Measurements from ENCODE around the gene EFHC1. TPM values are rescaled to one million over a fixed set of nuclear protein-coding genes. Genes with fewer than 3 reads are reported as not detected.

Gene EFHC1
- total and polyA plus RNA-seq, 2 experiments from 2014 or later: 24.3 to 28.0 TPM

DNA sequence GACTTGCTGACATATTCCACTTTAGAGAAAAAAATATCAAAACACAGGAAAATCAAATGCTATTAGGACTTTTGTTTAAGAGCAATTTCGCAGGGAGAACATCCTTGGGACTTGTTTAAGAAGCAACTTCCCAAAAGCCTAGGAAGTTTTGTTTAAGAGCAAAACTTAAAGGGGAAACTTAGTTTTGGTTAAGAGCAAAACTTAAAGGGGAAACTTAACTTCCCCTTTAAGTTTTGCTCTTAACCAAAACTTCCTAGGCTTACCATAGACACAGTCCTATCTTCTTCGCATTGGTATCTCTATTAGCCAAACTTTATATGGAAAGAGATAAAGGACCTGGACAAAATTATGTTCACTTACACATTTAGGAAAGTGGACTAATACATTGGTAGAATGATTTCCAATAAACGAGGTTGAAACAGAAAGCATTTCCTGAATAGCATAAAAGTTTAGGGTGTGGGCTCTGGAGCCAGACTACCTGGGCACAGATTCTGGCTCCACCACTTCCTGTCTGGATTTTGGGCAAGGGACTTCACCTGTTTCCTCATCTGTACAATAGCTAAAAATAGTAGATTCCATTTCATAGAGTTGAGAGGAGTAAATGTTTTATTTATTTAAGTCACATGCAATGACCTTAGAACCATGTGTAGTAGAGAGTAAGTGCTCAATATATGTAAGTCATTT is 42.5 kb upstream of the EFHC1 start:
- Histone ChIP-seq H3K4me3 (no peak overlapping the region), H3K27me3 (ENCODE audit: insufficient read depth) (no peaks in the 10 kb centered on the region), H3K4me1 (ENCODE audit: insufficient read depth) (no peaks in the 10 kb centered on the region), H3K27ac (ENCODE audit: low read depth) (no peak overlapping the region), H4K20me1 (replicated peaks; ENCODE audit: insufficient read depth) (no peaks in the 10 kb centered on the region; the same call in 1 of the 2 replicates), H3K79me2 (replicated peaks; ENCODE audit: insufficient read depth) (no peaks in the 10 kb centered on the region; the same call in 1 of the 2 replicates), H3K4me2 (no peak overlapping the region), H3K36me3 (ENCODE audit: insufficient read depth) (no peaks in the 10 kb centered on the region), H2AFZ (no peak overlapping the region), H3K9me2 (ENCODE audit: insufficient read depth) (no peaks in the 10 kb centered on the region), H3F3A (replicated peaks; ENCODE audit: low read depth) (no peaks in the 10 kb centered on the region)
- H3K9me3 Mint-ChIP-seq: peaks cover 5% of the 10 kb centered on the region; the same call in 2 of the 3 replicates
- H3K27me3 Mint-ChIP-seq (ENCODE audit: insufficient read depth, low read depth, poor library complexity): no peaks in the 10 kb centered on the region
- no peak for DNase-seq (ENCODE audit: low spot score)
- no peak overlapping the region for H3K4me3 Mint-ChIP-seq
- peaks cover 13% of the 10 kb centered on the region for H3K36me3 Mint-ChIP-seq (ENCODE audit: low read depth)
- no peak for ATAC-seq
- H3K27ac Mint-ChIP-seq: no peak overlapping the region
- no peak for TF ChIP-seq STAT1 (IDR thresholded peaks at IDR 0.05; ENCODE audit: unreplicated experiment)
- no peak for TF ChIP-seq JUNB (IDR thresholded peaks at IDR 0.05; ENCODE audit: unreplicated experiment)
- TF ChIP-seq EZH2 (IDR thresholded peaks at IDR 0.05; ENCODE audit: low read depth, unreplicated experiment): no peak
- TF ChIP-seq, protein P1, sequence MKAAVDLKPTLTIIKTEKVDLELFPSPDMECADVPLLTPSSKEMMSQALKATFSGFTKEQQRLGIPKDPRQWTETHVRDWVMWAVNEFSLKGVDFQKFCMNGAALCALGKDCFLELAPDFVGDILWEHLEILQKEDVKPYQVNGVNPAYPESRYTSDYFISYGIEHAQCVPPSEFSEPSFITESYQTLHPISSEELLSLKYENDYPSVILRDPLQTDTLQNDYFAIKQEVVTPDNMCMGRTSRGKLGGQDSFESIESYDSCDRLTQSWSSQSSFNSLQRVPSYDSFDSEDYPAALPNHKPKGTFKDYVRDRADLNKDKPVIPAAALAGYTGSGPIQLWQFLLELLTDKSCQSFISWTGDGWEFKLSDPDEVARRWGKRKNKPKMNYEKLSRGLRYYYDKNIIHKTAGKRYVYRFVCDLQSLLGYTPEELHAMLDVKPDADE (IDR thresholded peaks at IDR 0.05): no peak
- no peak for TF ChIP-seq CREB1 (CRISPR knock-in tag; IDR thresholded peaks at IDR 0.05; ENCODE audit: low read depth)
- TF ChIP-seq, protein P2, sequence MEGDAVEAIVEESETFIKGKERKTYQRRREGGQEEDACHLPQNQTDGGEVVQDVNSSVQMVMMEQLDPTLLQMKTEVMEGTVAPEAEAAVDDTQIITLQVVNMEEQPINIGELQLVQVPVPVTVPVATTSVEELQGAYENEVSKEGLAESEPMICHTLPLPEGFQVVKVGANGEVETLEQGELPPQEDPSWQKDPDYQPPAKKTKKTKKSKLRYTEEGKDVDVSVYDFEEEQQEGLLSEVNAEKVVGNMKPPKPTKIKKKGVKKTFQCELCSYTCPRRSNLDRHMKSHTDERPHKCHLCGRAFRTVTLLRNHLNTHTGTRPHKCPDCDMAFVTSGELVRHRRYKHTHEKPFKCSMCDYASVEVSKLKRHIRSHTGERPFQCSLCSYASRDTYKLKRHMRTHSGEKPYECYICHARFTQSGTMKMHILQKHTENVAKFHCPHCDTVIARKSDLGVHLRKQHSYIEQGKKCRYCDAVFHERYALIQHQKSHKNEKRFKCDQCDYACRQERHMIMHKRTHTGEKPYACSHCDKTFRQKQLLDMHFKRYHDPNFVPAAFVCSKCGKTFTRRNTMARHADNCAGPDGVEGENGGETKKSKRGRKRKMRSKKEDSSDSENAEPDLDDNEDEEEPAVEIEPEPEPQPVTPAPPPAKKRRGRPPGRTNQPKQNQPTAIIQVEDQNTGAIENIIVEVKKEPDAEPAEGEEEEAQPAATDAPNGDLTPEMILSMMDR (conservative IDR thresholded peaks at IDR 0.05; ENCODE audit: low read depth in 2 of 2): no peak
- no peak for TF ChIP-seq ZNF114 (CRISPR knock-in tag; IDR thresholded peaks at IDR 0.05)
- TF ChIP-seq, protein P3, sequence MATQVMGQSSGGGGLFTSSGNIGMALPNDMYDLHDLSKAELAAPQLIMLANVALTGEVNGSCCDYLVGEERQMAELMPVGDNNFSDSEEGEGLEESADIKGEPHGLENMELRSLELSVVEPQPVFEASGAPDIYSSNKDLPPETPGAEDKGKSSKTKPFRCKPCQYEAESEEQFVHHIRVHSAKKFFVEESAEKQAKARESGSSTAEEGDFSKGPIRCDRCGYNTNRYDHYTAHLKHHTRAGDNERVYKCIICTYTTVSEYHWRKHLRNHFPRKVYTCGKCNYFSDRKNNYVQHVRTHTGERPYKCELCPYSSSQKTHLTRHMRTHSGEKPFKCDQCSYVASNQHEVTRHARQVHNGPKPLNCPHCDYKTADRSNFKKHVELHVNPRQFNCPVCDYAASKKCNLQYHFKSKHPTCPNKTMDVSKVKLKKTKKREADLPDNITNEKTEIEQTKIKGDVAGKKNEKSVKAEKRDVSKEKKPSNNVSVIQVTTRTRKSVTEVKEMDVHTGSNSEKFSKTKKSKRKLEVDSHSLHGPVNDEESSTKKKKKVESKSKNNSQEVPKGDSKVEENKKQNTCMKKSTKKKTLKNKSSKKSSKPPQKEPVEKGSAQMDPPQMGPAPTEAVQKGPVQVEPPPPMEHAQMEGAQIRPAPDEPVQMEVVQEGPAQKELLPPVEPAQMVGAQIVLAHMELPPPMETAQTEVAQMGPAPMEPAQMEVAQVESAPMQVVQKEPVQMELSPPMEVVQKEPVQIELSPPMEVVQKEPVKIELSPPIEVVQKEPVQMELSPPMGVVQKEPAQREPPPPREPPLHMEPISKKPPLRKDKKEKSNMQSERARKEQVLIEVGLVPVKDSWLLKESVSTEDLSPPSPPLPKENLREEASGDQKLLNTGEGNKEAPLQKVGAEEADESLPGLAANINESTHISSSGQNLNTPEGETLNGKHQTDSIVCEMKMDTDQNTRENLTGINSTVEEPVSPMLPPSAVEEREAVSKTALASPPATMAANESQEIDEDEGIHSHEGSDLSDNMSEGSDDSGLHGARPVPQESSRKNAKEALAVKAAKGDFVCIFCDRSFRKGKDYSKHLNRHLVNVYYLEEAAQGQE (IDR thresholded peaks at IDR 0.05; ENCODE audit: unreplicated experiment): no peak
- TF ChIP-seq ZNF331 (CRISPR knock-in tag; IDR thresholded peaks at IDR 0.05; ENCODE audit: low read depth): no peak
- TF ChIP-seq POLR2AphosphoS5 (IDR thresholded peaks at IDR 0.05; ENCODE audit: low read depth): no peak
- no peak for TF ChIP-seq EZH2phosphoT487 (IDR thresholded peaks at IDR 0.05; ENCODE audit: unreplicated experiment)
- TF ChIP-seq, protein P4, sequence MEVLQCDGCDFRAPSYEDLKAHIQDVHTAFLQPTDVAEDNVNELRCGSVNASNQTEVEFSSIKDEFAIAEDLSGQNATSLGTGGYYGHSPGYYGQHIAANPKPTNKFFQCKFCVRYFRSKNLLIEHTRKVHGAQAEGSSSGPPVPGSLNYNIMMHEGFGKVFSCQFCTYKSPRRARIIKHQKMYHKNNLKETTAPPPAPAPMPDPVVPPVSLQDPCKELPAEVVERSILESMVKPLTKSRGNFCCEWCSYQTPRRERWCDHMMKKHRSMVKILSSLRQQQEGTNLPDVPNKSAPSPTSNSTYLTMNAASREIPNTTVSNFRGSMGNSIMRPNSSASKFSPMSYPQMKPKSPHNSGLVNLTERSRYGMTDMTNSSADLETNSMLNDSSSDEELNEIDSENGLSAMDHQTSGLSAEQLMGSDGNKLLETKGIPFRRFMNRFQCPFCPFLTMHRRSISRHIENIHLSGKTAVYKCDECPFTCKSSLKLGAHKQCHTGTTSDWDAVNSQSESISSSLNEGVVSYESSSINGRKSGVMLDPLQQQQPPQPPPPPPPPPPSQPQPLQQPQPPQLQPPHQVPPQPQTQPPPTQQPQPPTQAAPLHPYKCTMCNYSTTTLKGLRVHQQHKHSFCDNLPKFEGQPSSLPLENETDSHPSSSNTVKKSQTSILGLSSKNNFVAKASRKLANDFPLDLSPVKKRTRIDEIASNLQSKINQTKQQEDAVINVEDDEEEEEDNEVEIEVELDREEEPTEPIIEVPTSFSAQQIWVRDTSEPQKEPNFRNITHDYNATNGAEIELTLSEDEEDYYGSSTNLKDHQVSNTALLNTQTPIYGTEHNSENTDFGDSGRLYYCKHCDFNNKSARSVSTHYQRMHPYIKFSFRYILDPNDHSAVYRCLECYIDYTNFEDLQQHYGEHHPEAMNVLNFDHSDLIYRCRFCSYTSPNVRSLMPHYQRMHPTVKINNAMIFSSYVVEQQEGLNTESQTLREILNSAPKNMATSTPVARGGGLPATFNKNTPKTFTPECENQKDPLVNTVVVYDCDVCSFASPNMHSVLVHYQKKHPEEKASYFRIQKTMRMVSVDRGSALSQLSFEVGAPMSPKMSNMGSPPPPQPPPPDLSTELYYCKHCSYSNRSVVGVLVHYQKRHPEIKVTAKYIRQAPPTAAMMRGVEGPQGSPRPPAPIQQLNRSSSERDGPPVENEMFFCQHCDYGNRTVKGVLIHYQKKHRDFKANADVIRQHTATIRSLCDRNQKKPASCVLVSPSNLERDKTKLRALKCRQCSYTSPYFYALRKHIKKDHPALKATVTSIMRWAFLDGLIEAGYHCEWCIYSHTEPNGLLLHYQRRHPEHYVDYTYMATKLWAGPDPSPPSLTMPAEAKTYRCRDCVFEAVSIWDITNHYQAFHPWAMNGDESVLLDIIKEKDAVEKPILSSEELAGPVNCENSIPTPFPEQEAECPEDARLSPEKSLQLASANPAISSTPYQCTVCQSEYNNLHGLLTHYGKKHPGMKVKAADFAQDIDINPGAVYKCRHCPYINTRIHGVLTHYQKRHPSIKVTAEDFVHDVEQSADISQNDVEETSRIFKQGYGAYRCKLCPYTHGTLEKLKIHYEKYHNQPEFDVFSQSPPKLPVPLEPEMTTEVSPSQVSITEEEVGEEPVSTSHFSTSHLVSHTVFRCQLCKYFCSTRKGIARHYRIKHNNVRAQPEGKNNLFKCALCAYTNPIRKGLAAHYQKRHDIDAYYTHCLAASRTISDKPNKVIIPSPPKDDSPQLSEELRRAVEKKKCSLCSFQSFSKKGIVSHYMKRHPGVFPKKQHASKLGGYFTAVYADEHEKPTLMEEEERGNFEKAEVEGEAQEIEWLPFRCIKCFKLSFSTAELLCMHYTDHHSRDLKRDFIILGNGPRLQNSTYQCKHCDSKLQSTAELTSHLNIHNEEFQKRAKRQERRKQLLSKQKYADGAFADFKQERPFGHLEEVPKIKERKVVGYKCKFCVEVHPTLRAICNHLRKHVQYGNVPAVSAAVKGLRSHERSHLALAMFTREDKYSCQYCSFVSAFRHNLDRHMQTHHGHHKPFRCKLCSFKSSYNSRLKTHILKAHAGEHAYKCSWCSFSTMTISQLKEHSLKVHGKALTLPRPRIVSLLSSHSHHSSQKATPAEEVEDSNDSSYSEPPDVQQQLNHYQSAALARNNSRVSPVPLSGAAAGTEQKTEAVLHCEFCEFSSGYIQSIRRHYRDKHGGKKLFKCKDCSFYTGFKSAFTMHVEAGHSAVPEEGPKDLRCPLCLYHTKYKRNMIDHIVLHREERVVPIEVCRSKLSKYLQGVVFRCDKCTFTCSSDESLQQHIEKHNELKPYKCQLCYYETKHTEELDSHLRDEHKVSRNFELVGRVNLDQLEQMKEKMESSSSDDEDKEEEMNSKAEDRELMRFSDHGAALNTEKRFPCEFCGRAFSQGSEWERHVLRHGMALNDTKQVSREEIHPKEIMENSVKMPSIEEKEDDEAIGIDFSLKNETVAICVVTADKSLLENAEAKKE (CRISPR knock-in tag; IDR thresholded peaks at IDR 0.05): no peak
- TF ChIP-seq NANOG (IDR thresholded peaks at IDR 0.05; ENCODE audit: borderline replicate concordance): no peak
- H3K4me1 Mint-ChIP-seq: peaks cover 2% of the 10 kb centered on the region; the same call in 1 of the 3 replicates

All from GM23338 (cell line).